ENCODE measurements around the gene SLC24A4.
A peak's percentile ranks its signal among the peaks of the same experiment; 100 is the strongest.

SLC24A4 gene

DNA sequence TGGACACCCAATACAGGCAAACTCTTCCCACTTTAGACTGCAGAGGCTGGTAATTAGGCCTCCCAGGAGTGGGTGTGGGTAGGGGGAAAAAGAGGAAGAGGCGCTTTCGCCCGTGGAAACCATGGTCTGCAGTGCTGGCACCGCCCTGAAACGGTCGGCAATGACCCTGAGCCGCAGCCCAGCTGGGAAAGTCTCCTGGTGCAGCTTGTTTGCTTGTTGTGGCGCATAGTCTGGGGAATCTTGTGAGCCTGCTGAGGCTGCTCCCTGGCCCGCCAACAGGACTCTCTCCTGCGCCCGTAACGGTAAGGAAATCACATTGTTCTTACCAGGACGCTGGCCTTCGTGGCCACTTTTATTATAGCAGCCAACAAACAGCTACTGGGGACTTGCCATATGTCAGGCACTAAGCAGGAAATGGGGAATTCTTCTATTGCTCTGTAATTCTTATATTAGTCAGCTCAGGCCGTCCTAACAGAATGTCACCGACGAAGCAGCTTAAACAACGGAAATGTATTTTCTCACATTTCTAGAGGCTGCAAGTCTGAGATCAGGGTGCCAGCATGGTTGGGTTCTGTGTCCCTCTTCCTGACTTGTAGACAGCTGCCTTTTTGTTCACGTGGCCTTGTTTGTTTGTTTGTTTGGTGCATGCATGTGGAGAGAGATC, 138.1 kb downstream of the SLC24A4 start:
- DNase-seq = no peak

DNA sequence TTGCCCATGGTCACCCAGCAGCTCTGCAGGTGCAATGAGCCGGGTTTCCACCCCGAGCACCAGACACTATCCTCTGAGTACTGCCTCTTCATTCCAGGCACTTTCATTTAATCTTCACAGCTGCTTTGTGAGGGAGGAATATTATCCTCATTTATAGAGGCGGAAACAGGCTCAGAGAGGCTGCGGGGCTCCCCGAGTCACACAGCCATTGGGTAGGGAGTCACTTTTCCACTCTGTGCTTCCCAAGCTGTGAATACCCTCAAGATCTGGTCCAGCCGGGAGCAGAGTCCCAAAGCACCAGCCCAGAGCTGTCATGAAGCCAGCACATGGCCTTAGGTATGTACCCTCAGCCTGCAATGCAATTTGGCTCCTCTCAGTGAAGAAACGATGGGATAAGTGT, 138.9 kb downstream of the SLC24A4 start:
- no peak for DNase-seq

DNA sequence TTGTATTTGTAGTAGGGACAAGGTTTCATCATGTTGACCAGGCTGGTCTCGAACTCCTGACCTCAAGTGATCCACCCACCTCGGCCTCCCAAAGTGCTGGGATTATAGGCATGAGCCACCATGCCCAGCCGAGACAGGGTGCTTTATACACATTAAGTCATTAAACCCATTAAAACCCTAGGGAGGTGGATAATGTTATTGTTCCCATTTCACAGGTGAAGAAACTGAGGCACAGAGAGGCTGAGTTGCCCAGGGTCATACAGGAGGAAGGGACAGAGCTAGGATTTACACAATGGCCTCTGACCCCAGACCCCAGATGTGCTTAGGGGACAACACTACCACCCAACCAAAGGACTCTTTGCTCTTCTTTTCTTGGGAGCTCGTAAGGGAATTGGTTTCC, 139.6 kb downstream of the SLC24A4 start:
- DNase-seq = no peak

DNA sequence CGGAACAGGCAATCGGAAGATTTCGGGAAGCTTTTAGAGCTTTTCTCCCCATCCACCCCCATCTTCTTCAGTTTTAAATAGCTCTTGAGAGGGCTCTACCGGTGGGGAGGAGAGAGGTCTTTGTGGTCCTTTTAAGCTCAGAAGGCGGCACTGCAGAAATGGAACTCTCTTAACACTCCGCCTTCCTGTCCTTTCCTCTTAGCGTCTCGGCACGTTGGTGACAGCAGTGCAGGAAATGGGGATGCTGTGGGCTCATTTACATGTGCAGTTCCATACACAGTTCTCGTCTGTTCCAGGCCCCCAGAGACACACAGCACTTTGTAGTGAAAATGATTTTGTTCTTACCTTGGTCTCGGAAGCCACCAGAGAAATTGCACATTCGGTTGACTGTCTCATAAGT, 140.2 kb downstream of the SLC24A4 start:
- DNase-seq = no peak

DNA sequence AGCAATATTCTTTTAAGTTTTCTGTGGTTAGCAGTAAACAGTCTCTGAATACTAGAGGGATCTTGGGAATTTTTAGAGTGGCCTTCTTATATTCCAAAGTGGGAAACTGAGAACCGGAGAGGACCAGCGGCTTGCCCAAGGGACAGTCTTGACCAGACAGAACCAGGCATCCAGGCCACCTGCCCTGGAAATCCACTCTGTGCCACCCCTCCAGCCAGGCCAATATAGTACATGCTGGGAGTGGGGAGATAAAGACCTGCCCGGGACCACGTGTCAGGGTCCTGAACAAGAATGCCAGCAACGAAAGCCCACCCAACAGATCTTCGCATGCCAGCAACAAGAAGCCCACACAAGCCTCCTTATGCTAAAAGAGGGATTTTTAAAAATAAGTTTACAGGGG, 141.2 kb downstream of the SLC24A4 start:
- no peak for DNase-seq

DNA sequence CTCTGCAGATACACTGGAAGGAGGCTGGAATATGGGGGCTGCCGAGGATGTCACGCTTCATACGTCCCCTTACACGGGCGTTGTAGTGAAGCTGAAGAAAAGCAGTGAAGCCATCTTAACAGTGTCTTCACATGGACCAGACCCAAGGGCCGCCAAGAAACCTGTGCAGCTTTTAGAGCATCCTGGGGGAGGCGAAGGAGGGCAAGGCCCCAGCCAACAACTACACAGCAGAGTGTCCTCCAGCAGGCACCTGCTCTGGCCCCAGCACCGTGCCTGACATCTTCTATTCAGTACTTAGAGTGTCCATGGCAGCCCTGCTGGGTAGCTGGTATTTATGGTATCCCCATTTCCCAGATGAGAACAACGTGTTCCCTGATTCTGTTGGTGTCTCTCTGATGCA, 141.8 kb downstream of the SLC24A4 start:
- DNase-seq = no peak

DNA sequence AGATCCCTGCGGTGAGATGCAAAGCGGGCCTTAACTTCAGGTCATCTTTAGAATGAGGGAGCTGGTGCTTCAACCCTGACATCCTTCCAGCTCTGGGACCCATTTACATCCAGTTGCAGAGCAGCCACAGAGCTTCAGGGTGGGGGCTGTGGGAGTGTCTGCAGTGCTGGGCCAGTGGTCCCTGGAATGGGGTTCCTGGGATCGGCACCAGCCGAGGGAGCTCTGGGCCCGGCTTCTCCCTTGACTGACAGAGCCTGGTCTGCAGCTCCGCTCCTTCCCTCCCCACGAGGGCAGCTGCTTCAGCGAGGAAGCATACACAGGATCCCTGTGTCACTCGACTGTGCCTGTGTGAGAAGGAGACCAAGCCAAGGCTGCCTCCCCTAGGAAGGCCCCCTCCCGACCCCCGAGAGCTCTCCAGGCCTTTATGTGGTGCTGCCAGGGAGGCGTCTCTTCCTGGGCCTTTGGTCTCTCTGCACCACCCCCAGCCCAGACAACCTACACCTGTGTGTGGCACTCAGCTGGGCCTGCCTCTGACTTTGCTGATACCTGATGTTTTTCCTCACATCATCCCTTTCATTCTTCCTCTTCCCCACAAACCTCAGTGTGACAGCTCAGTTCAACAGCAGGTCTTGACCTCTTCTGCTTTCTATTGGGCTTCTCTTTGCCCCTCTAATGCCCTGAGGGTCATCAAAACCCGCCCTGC, 142.5 kb downstream of the SLC24A4 start:
- DNase-seq = no peak

DNA sequence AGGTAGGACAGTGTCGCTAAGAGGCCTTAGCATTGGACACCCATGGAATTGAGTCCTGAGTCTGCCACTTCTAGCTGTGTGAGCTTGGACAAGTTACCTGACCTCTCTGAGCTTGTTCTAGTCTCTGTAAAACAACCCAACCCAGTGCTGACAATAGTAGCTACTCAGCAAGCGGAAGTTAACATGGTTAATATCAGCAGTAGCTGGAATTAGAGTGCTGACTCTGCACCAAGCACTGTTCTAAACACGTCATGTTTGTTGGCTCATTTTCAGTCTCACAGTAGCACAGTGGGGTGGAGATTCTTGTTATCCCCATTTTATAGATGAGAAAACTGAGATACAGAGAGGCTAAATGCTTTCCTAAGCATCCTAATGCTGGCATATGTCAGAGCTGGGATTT, 143.1 kb downstream of the SLC24A4 start:
- DNase-seq = no peak

DNA sequence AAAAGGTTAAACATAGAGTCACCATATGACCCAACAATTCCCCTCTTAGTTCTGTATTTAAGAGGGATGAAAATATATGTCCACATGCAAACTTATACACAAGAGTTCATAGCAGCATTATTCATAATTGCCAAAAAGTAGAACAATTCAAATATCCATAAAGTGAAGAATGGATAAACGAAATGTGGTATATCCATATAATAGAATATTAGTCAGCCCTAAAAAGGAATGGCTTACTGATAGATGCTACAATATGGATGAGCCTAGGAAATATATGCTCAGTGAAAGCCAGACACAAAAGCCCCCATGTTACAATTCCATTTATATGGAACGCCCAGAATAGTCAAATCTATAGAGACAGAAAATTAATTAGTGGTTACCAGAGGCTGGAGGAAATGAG, 146.6 kb downstream of the SLC24A4 start:
- DNase-seq = no peak

DNA sequence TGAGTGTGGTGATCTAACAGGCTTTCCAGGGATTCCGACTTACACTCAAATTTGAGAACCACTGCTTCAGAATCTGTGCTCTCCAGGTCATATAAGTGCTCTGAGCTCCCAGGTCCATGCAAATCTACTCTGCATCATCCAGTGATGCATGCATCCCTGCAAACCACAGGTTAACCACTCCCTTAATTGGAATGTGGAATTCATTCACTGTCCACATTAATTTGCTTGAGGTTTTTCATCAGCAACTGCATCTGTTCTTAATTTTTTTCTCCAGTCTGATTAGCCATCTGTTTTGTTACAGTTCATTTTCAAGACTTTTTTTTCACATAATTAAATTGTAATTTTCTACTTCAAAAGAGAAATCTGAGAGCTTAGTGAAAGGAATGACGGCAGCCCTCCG, 147.2 kb downstream of the SLC24A4 start:
- no peak for DNase-seq

DNA sequence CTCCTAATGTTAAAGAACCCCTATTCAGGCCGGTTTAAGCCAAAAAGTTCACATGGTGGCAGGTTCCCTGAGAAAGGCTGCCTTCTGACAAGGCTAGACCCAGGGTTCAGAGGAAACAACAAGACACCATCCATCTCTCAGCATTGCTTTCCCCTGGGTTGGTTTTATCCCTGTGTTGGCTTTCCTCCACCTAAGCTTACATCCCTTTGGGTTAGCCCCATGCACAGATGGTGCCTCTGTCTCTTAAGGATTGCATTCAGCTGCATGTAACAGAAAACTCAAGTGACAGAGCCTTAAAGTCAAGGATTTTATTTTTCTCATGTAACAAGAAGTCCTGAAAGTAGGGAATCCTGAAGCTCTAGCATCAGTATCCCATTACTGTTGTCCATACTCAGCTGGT, 147.8 kb downstream of the SLC24A4 start:
- no peak for DNase-seq

DNA sequence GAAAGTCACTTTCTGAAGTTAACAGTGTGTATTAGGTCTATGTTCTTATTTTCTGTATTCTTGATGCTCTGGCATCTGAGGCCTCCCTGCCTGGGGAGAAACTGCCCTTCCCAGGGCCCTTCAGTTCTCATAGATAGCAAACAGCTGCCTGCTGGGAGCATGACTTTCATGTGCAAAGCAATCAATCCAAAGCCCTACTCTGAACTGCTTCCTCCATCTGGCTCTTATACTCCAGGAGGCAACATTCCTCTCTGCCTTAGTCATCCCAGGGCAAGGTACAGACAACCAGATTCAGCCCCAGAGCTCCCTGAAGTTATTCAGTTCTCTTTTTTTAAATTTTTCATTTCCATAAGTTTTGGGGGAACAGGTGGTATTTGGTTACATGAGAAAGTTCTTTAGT, 149.0 kb downstream of the SLC24A4 start:
- no peak for DNase-seq

DNA sequence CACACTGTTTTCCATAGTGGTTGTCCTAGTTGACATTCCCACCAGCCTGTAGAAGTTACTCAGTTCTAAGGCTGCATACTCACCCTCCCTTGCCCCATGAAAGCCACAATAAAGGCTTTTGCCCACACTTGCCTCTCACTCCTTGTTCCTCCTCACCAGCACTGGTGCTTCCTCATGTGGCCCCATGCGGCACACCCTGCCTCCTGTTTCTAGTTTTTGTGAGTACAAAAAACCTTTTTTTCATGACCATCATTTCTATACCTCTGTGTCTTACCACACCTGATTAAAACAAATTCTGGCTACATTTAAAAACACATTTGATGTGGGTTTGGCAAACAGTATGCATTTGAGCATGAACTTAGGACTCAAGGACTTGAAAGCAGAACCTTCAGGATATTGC, 149.9 kb downstream of the SLC24A4 start:
- peak; percentile 29 to 53 for DNase-seq

DNA sequence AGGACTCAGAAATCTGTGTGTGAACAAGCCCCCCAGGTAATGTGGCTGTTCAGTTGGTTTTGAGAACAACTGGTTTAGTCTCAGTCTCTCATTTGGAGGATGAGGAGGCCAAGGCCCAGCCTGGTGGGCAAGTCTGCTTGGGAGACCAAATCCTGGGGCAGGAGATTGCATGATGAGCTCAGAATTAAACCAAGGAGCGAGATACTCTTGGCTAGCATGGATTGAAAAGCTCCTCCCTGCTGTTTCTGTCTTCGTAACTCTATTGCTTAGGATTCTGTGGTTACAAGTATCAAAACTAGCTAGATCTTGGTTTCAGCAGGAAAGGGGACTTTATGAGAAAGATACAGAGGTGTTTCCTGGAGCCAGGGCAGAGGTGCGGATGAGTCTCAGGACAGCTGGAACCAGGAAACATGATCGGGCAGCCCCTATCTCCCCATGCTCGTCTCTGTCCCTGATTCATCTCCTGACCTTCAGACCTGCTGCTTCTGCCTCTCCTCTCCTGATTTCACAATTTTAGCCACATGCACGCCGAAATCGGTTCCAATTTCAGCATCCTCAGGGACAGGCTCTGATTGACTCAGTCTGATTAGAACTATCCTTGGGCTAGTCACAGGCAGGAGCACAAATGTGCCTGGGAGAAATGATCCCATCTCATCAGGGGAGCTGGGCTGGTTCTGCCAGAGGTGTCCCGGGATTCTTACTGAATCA, 150.4 kb downstream of the SLC24A4 start:
- no peak for DNase-seq

DNA sequence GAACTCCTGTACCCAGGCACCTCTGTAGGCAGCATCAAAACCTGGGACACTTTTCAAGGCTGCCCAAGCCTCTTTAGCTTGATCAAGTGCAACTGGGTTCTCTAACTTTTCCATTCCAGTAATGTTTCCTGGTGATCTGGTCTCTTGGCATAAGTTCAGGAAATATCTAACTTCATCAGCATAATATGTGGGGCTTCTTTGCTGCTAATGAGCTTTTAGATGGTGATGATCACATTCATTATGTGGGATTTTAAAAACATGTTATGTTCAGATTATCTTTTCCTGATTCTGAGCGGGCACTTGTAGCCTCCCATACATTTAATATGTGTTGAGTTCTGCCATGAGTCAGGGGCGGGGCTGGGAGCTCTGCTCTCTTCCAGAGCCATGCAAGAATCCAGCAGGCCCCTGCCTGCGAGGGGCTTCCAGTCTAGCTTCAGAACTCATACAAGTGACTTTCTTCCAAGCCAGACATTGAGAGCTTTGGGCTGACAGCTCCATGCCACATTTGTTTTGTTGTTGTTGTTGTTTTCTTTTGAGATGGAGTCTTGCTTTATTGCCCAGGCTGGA, 151.1 kb downstream of the SLC24A4 start:
- DNase-seq = no peak

DNA sequence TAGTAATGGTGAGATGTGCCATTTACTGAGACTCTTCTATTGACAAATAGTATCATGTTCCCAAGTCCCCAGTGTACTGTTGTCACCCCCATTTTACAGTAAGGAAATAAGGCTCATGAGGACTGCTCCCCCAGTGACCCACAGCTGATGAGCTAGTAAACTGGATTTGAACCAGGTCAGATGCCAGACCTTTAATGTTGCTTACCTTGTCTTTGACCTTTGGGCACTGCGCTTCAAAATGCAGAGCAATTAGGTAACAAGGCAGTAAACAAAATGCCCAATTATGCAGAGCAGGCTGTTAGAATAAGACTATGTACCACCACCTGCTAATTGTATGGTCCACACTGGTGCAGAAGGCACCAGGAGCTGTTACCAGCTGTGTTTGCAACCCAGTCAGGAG, 152.1 kb downstream of the SLC24A4 start:
- DNase-seq = no peak

DNA sequence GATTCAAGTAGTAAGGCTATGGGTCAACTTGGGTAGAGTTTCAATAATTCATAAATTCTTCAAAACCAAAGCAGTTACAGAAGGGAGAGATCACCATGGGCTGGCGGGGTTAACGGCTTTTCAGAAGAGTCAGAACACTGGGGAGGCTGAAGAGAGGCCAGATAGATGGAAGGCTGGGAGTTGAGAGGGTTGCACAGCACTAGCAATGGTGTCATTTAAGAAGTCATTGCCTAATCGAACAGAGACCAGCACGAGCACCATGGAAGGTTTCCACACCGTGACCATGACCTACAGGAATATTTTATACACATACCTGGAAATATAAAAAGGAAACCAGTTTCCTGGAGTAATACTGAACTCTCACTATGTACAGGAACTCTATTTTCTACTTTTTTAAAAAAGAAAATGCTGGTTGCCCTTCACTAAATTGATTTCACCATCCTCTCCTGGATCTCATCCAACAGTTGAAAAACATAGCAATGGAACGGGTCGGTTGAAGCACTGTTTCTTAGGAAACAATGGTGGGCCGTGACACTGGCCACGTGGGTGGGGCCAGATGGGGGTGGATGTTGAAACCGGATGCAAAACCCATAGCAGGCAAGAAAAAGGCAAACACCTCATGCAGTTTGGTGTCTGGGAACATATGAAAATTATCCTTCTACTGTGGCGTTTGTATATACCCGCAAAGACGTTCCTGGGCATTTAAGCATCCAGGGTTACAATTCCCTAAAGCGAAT, 152.7 kb downstream of the SLC24A4 start:
- peak; percentile 61 to 64 for DNase-seq

DNA sequence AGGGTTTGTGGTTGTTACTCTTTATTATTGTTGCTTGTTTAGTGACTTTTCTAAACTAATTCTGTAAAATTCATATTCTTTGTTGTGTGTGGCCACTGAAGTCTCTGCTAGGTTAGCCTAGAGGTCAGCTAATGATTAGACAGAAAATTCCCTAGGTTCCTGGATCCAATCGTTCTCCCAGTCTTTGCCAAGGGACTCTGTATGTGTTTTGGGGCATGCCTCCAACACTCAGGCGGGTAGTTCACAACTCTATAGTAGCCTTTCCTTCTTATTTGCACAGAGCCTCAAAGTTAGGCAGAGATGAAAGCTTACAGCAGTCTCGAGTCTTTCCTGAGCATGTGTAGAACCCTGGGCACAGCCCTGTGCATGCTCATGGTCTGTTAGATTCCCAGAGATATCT, 157.9 kb downstream of the SLC24A4 start:
- DNase-seq = no peak

DNA sequence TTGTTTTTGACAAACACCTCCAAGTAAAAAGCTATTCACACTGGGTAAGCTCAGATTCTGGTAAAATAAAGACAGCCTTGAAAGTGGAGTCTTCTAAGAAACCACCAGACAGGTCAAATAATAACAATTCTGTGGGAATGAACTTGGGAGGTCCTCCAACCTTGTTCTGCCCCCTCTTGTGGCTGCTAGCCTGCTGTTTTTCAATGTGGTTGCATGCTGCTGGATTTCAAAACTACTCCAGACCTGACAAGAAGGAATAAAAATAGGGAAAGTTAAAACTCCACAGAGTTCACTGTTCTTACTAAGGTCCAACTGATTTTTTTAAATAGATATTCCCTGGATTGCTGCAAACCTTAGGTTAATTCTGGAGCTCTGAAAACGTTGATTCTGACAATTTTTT, 158.4 kb downstream of the SLC24A4 start:
- DNase-seq = no peak

DNA sequence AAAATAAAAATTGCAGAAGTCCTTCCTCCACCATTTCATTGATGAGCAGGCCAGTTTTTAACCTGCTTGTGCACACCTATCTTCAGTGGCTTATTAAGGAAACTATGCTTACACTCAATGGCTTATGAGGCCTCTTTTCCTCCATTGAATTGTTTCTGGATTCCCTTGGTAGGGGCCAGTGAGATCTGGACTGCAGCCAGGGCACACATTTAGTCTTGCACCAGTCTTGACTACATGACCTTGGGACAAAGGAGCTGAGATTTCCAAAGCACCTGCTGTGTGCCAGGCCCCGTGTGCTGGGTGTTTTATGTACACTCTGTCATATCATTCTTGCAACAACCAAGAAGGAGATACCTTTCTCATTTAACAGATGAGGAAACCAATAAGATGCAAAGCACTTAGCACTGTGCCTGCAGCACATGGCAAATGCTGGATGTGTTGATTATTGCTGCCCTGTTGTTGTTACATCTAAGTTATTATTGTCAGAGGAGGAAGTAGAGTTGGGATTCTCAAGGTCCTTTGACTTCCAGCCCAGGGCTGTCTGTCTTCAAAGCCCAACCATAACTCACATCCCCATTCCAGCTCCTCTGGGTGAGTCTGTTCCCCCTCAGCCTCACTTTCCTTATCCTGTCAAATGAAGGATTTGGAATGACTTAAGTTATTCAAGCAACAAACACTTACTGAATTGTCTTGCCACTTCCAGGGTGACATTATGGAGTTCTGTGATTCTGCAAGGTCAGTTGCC, 159.0 kb downstream of the SLC24A4 start:
- no peak for DNase-seq

DNA sequence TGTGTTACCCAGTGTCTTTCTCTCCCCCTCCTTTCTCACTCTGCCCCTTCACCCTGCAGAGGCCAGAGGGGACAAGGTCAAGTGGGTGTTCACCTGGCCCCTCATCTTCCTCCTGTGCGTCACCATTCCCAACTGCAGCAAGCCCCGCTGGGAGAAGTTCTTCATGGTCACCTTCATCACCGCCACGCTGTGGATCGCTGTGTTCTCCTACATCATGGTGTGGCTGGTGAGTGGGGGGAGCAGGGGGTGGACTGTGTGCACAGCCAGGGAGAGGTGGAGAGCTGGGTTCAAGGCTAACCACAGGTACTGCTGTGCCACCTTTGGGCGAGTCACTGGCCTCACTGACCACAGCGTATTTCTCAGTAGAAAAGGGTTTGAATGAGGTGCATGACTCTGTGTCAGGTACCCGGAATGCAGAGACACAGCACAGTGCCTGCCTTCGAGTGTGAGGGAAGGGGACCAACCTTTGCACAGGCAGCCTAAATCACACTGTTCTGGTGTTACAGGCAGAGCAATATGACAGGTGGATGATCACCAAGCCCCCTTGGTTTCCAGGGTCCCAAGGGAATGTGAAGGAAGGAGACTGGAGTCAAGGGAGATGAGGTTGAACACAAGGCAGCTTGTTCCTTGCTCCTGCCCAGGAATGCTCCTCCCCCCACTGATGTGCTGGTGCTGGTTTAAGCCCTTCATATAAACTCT, 159.8 kb downstream of the SLC24A4 start:
- no peak for DNase-seq
